Body of pancreas (tissue), 4 donors: Measurements from ENCODE around the gene ZNF621.

ENCODE experiments used
- POLR2A ChIP-seq, 3 donors: fragments of 450-650 bp; IDR thresholded peaks; one replicate each; pipeline ENCODE4 v1.6.1; 2016; ENCODE audit warnings: antibody characterized with exemption in 3 of 3, mild to moderate bottlenecking in 2 of 3
- TF ChIP-seq, protein P1 (sequence below), 7 experiments: fragments of 450-650 bp in 4 of 7; fragments of 200-600 bp in 3 of 7; sonication (generic) in 3 of 7; IDR thresholded peaks; one replicate each; pipeline ENCODE4 v1.5.1; 2016 to 2019; ENCODE audit warnings: antibody characterized with exemption in 7 of 7

DNA sequence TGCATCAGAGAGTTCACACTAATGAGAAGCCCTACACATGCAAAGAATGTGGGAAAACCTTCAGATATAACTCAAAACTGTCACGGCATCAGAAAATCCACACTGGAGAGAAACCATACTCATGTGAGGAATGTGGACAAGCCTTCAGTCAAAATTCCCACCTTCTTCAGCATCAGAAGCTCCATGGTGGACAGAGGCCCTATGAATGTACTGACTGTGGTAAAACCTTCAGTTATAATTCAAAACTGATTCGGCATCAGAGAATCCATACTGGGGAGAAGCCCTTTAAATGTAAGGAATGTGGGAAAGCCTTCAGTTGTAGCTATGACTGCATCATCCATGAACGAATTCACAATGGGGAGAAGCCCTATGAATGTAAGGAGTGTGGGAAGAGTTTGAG, 37.6 kb upstream of the ZNF621 start:
- TF ChIP-seq, protein P1, sequence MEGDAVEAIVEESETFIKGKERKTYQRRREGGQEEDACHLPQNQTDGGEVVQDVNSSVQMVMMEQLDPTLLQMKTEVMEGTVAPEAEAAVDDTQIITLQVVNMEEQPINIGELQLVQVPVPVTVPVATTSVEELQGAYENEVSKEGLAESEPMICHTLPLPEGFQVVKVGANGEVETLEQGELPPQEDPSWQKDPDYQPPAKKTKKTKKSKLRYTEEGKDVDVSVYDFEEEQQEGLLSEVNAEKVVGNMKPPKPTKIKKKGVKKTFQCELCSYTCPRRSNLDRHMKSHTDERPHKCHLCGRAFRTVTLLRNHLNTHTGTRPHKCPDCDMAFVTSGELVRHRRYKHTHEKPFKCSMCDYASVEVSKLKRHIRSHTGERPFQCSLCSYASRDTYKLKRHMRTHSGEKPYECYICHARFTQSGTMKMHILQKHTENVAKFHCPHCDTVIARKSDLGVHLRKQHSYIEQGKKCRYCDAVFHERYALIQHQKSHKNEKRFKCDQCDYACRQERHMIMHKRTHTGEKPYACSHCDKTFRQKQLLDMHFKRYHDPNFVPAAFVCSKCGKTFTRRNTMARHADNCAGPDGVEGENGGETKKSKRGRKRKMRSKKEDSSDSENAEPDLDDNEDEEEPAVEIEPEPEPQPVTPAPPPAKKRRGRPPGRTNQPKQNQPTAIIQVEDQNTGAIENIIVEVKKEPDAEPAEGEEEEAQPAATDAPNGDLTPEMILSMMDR (IDR thresholded peaks at IDR 0.05) = no peak
- TF ChIP-seq POLR2A (IDR thresholded peaks at IDR 0.05) = no peak
